Brain pericyte (primary cell): ENCODE results near the gene PAX3.

ENCODE experiments used
- DNase-seq: peaks from one replicate; pipeline ENCODE4 v3.0.0-alpha.2; 2012; ENCODE audit warnings: low read depth, low spot score

PAX3 gene

GRCh38 chr2:222310747-222311318 lies 12.0 kb upstream of the PAX3 start:
- DNase-seq = no peak

DNA sequence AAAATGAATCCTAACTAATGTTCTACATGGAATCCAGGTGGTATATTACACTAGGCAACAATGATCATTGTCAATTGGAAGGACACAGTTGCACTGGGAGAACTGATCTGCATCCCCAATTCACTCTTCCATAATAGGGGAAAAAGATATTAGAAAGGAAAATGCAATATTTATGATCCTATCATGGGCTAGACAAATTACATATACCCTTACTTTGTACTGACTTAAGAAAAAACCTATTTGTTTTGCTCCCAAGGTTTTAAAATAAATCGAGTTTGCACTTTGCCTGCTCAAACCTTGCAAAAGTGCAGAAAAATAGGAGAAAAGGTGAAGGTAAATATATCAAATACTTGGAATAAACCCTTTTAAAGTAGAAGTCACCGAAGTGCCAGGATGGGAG lies 11.0 kb upstream of the PAX3 start:
- DNase-seq = no peak

- no peak for DNase-seq
These were observed 10.6 kb upstream of the PAX3 start for GRCh38 chr2:222309361-222309760.

DNA sequence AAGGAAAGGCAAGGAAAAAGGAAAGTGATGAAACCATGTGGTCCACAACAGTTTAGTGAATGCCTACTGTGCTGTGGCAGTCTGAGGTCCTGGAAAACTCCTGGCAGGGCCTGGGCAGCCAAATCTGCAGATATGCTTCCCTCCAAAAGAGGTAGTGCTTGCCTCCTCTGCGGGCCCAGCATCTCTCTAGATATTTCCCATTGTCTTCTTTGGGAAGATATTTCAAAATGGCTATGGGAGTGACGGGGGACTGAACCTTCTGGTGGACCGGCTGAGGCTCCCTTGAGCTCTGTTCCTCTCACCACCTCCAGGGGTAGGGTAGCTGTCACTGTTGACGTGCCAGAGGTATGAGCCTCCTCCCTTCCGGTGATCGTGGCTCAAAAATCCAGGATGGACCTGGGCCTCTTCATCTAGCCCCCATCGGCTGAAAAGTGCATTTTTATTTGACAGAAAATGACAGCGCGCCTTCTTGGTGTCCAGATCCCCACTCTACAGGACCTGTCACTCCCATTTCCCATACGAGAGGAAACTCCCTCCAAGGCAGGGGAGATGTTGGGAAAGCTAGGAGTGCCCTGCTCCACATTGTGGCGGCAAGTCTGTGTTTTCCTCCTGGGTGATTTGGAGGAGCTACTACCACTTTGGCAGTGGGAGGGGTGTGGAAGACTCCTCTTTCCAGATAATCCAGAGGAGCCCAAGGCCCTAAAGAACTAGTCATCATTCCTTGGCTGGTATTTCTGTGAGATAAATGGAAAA lies 9.4 kb upstream of the PAX3 start:
- no peak for DNase-seq

DNA sequence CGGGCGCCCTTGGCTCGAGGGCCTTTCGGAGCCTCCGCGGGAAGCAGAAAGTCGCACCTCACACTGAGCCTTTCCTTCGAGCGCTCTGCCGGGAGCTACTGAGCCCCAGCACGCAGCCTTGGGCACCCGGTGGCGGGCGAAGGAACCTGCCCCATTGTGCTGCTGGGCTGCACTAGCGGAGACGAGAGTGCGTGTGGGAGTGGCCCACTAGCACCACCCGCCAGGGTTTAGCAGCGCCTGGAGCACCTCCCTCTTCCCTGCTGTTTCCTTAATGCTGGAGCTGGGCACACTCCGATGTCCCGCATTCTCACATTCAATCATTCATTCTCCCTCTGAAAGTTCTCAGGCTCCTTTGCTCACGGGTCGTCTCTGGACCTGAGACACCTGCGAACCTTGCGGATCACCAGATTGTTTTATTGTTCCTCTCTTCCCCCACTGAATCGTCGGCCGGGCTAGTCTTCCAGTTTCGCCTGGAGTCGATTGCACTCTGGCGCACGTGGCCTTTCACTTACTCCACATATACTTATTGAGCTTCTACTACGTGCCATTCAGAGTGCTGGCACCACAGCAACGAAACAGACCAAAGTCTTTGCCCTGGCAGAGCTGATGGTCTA lies 8.5 kb upstream of the PAX3 start:
- DNase-seq = no peak

GRCh38 chr2:222306393-222307142 lies 7.8 kb upstream of the PAX3 start:
- DNase-seq = no peak

- no peak for DNase-seq
These were observed 7.0 kb upstream of the PAX3 start for GRCh38 chr2:222305516-222306392.

GRCh38 chr2:222304737-222305515 lies 6.1 kb upstream of the PAX3 start:
- DNase-seq = no peak

DNA sequence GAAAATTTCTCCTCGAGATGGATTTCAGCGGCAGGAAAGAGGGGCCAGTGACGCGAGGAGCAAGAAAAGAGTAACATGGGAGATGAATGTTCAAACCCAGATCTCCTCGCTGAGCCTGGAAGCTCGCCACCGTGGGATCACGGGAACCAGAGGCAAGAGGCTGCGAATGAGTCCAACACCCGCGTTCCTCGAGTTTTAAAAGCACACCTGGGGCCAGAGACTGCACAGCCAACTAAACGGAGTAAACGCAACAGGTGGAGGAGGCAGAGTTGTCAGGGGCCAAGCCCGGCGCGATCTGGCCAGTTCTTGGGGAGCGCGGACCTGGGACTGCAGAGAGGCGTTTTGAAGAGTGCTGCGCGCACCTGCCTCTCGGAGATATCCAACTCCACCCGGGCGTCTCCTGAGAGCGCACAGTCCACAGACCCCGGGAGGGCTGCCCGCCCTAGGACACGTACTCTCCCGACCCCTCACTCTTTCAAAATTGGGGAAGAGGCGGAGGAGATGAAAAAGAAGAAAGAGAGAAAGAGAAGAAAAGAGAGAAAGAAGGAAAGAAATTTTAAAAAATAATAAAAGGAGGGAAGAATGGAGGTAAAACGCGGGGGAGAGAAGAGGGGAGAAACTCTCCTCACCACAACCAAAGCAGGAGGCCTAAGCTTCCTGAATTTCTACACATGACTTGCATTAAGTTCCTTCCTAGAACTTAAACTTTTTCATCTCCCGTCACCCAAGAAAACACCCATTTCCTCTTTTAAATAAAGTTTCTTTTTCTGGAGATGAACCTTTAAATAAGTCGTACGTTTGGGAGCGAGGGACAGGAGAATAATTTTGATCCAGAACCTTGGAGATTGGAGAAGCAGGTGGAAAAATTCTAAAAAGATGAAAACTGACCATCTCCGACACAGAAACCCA lies 5.3 kb upstream of the PAX3 start:
- no peak for DNase-seq

DNA sequence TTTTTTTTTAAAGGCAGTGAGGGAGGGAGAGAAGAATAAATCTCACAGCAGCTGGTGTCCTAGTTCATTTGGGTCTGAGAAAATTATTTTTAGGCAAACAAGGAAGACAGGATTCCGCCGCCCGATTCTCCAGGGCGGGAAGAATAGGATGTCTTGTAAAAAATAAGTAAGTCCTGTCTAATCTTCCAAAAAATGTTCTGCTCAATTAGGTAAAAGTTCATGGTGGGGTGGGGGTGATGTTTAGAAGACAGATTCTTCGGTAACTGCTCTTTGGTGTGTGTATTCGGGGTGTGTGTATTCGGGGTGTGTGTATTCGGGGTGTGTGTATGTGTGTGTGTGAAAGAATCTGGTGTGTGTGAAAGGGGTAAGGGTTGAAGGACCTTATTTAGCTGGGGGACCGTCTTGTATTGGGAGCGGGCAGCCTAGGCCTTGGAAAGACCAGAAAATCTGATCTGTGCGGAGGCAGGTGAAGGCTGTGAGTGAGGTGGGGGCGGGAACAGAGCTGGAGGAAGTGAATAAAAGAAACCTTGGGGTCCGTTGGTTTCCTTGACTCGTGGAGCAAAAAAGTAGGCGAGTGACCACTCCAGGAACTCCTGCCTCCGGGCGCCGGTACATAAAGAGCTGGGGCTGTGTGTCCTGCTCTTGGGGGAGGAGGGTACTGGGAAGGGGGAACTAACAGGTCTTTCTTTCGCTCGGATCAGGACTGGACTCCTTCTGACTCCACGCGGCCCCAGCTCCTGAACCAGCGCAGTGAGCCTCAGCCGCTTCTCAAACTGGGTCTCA lies 4.4 kb upstream of the PAX3 start:
- no peak for DNase-seq

DNA sequence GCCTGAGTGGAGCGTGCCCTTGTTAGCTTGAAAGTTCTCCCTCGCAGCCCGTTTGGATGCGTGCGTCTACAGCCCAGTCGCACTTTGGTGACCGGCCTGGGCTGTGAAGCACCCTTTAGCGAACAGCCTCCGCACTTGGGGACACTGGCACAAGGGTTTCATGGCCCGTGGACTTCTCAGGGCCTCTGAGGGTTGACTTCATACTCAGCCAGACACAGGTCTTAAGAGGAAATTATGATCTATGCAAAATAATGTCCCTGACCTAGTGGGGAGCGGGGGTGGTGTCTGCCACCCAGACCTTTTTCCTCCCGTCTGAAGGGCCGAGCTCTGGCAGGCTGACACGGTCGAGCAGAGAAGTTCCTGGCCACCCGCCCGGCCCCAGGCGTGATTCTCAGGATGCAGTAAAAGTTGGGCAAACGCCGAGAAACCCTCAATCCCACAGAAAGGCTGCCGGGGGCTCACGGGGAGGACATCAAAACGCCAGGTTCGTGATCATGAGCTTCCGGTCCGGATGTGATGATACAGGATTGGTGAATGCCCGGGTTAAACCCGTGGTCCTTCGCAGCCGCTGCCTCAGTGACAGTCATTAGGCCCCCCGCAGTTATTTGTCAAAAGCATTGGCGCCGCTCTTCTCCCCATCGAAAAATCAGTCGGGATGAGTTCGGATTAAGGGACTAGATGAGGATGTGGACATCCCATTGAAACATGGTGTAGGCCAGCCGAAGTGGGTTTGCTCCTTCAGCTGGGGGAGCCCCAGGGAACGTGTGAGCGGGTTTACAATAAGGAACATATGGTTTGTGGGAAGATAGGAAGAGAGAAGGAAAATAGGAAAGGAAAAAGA lies 3.6 kb upstream of the PAX3 start:
- DNase-seq = no peak

- no peak for DNase-seq
These were observed 3.0 kb upstream of the PAX3 start for GRCh38 chr2:222301796-222302118.

DNA sequence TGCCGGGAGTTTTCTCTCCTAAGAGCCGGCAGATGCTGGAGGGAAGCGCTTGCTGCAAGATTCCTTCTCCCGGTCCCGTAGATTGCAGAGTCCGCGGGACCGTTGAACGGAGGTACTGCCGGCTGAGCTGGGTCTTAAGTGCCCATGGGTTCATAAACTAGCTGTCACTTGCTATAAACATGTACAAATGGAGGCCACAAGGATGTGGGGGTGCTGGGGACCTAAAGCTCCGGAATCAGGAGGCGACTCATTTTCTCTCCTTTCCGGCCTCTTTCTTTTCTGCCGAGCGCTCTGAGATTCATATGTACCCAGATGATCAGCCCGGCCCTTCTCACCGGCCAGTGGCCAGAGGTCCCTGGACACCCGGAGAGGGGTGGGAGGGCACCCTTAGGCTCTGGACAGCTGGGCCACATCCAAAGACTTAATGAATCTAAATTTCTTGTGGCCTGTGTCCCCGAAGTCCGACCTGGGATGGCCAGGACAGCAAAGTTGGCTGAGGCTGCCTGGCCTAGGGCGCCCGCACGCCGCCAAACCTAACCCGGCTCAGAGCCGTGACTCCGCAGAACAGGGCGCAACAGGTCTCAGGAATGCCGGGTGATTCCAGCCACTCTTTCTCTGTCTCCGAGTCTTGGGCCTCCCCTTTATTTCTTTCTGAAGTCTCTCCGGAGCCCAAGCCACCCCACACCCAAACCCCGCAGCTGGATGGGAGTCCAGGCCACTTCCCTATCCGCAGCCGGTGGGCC lies 2.4 kb upstream of the PAX3 start:
- DNase-seq = no peak

DNA sequence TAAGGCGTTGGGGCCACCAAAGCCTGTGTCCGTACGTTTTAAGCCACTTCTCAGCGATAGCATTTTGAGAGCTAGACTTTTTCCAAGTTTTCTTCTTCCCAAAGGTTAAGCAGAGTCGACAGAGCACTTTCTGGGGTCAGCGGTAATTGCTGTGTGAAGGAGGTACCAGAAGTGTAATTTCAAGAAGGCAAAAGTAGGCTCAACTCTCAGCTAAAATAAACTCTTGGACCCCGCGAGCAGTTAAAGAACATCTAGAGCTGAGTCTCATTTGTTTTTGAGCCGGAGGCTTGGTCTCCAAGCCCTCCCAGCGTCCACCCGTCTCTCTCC lies 1.9 kb upstream of the PAX3 start:
- DNase-seq = no peak

GRCh38 chr2:222299906-222300725 lies 1.3 kb upstream of the PAX3 start:
- DNase-seq = no peak

DNA sequence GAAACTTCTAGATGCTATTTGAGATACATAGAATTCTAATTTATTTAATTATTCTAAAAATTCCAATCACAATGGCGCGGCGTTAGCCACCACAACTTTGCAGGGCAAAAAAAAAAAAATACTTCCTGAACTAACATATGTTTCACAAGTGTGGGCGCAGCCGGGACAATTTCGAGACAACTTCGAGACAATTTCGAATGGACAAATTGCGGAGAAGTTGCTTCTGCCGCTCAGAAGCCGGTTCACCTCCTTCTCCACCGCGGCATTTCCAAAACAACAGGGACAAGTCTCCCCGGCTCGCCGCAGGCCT lies 842 bp downstream of the PAX3 start:
- DNase-seq = no peak

DNA sequence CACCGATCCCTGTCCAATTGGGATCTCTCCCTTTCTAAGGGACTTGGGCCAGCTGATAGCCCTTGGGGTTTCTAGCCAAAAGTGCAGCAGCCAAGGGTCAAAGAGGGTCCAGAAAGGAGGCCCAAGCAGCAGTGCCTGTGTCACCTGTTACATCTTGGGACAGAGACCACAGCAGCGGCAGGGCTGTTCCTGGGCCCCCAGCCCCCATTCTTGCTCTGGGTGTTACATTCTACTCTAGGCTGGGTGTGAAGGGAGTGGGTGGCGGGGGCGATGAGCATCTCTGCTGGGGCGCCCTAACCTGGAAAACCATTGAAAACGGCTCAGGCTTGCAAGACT lies 1.2 kb downstream of the PAX3 start:
- no peak for DNase-seq
